Activated naive CD8-positive, alpha-beta T cell (primary cell): ENCODE data around the gene GATAD2B.

Experiments used
- H3K27ac Mint-ChIP-seq: one replicate; pipeline ENCODE4 v1.8.0; 2021; ENCODE audit warnings: mixed read lengths
- H3K27me3 Mint-ChIP-seq: one replicate; pipeline ENCODE4 v1.8.0; 2021; ENCODE audit warnings: mixed read lengths
- H3K36me3 Mint-ChIP-seq: one replicate; pipeline ENCODE4 v1.8.0; 2021; ENCODE audit warnings: mixed read lengths
- H3K4me1 Mint-ChIP-seq: one replicate; pipeline ENCODE4 v1.8.0; 2021; ENCODE audit warnings: low read depth, mixed read lengths
- H3K4me3 Mint-ChIP-seq: one replicate; pipeline ENCODE4 v1.8.0; 2021; ENCODE audit warnings: mild to moderate bottlenecking, mixed read lengths
- H3K9me3 Mint-ChIP-seq: one replicate; pipeline ENCODE4 v1.8.0; 2021; ENCODE audit warnings: low read depth, mixed read lengths

The GATAD2B gene

GRCh38 chr1:153942766-153943549, 20.2 kb upstream of the GATAD2B start:
- Mint-ChIP-seq H3K4me3 (peak overlapping the region; percentile 49), H3K4me1 (peaks cover 30% of the 10 kb centered on the region), H3K36me3 (no peaks in the 10 kb centered on the region), H3K27ac (peak overlapping the region; percentile 22), H3K27me3 (no peaks in the 10 kb centered on the region), H3K9me3 (no peaks in the 10 kb centered on the region)

- H3K4me1 Mint-ChIP-seq: peaks cover 28% of the 10 kb centered on the region
Observed at GRCh38 chr1:153941826-153942725, 19.3 kb upstream of the GATAD2B start.

GRCh38 chr1:153940756-153941155, 18.0 kb upstream of the GATAD2B start:
- Mint-ChIP-seq H3K4me3 (no peak overlapping the region), H3K36me3 (peaks cover 8% of the 10 kb centered on the region), H3K4me1 (peaks cover 25% of the 10 kb centered on the region), H3K27ac (no peak overlapping the region), H3K27me3 (no peaks in the 10 kb centered on the region), H3K9me3 (no peaks in the 10 kb centered on the region)

More at GRCh38 chr1:153941826-153942725, 19.3 kb upstream of the GATAD2B start:
- Mint-ChIP-seq H3K9me3 (no peaks in the 10 kb centered on the region), H3K27ac (no peak overlapping the region), H3K36me3 (peaks cover 3% of the 10 kb centered on the region), H3K27me3 (no peaks in the 10 kb centered on the region), H3K4me3 (no peak overlapping the region)

- Mint-ChIP-seq H3K9me3 (no peaks in the 10 kb centered on the region), H3K4me1 (peaks cover 21% of the 10 kb centered on the region), H3K4me3 (no peak overlapping the region), H3K27me3 (no peaks in the 10 kb centered on the region), H3K36me3 (peaks cover 8% of the 10 kb centered on the region), H3K27ac (peak overlapping the region; percentile 46)
Observed at GRCh38 chr1:153939476-153939875, 16.7 kb upstream of the GATAD2B start.

GRCh38 chr1:153938996-153939395, 16.2 kb upstream of the GATAD2B start:
- Mint-ChIP-seq H3K4me1 (peaks cover 17% of the 10 kb centered on the region), H3K27ac (peak overlapping the region; percentile 46), H3K36me3 (peaks cover 8% of the 10 kb centered on the region), H3K27me3 (no peaks in the 10 kb centered on the region), H3K4me3 (no peak overlapping the region), H3K9me3 (no peaks in the 10 kb centered on the region)

GRCh38 chr1:153937331-153937730, 14.6 kb upstream of the GATAD2B start:
- Mint-ChIP-seq H3K27ac (no peak overlapping the region), H3K27me3 (no peaks in the 10 kb centered on the region), H3K4me3 (no peak overlapping the region), H3K36me3 (peaks cover 8% of the 10 kb centered on the region), H3K9me3 (no peaks in the 10 kb centered on the region), H3K4me1 (peaks cover 6% of the 10 kb centered on the region)

- peaks cover 2% of the 10 kb centered on the region for H3K4me1 Mint-ChIP-seq
- H3K27ac Mint-ChIP-seq: peak overlapping the region; percentile 29
- H3K27me3 Mint-ChIP-seq: no peaks in the 10 kb centered on the region
- no peak overlapping the region for H3K4me3 Mint-ChIP-seq
- no peaks in the 10 kb centered on the region for H3K9me3 Mint-ChIP-seq
- peaks cover 8% of the 10 kb centered on the region for H3K36me3 Mint-ChIP-seq
Observed at GRCh38 chr1:153936011-153936802, 13.4 kb upstream of the GATAD2B start.

- Mint-ChIP-seq H3K27ac (peak overlapping the region; percentile 67), H3K4me3 (no peak overlapping the region), H3K4me1 (no peaks in the 10 kb centered on the region), H3K36me3 (peaks cover 8% of the 10 kb centered on the region), H3K27me3 (no peaks in the 10 kb centered on the region), H3K9me3 (no peaks in the 10 kb centered on the region)
Observed at GRCh38 chr1:153934746-153935145, 12.0 kb upstream of the GATAD2B start.

GRCh38 chr1:153933955-153934354, 11.2 kb upstream of the GATAD2B start:
- no peak overlapping the region for H3K27ac Mint-ChIP-seq
- H3K9me3 Mint-ChIP-seq: no peaks in the 10 kb centered on the region
- no peak overlapping the region for H3K4me3 Mint-ChIP-seq
- H3K27me3 Mint-ChIP-seq: no peaks in the 10 kb centered on the region
- H3K36me3 Mint-ChIP-seq: peaks cover 8% of the 10 kb centered on the region
- H3K4me1 Mint-ChIP-seq: peaks cover 2% of the 10 kb centered on the region

- no peak overlapping the region for H3K4me3 Mint-ChIP-seq
- H3K4me1 Mint-ChIP-seq: peaks cover 7% of the 10 kb centered on the region
- H3K36me3 Mint-ChIP-seq: peaks cover 8% of the 10 kb centered on the region
- H3K27me3 Mint-ChIP-seq: no peaks in the 10 kb centered on the region
- no peak overlapping the region for H3K27ac Mint-ChIP-seq
- H3K9me3 Mint-ChIP-seq: no peaks in the 10 kb centered on the region
Observed at GRCh38 chr1:153933430-153933829, 10.7 kb upstream of the GATAD2B start.

- no peak overlapping the region for H3K4me3 Mint-ChIP-seq
- peaks cover 12% of the 10 kb centered on the region for H3K4me1 Mint-ChIP-seq
- peaks cover 6% of the 10 kb centered on the region for H3K36me3 Mint-ChIP-seq
- no peak overlapping the region for H3K27ac Mint-ChIP-seq
- no peaks in the 10 kb centered on the region for H3K27me3 Mint-ChIP-seq
- H3K9me3 Mint-ChIP-seq: no peaks in the 10 kb centered on the region
Observed at GRCh38 chr1:153932156-153933131, 9.7 kb upstream of the GATAD2B start.

- H3K4me1 Mint-ChIP-seq: peaks cover 17% of the 10 kb centered on the region
- no peaks in the 10 kb centered on the region for H3K36me3 Mint-ChIP-seq
- no peaks in the 10 kb centered on the region for H3K9me3 Mint-ChIP-seq
- no peak overlapping the region for H3K27ac Mint-ChIP-seq
- no peaks in the 10 kb centered on the region for H3K27me3 Mint-ChIP-seq
- no peak overlapping the region for H3K4me3 Mint-ChIP-seq
Observed at GRCh38 chr1:153929981-153930948, 7.5 kb upstream of the GATAD2B start.

- H3K27ac Mint-ChIP-seq: no peak overlapping the region
- H3K4me3 Mint-ChIP-seq: no peak overlapping the region
- no peaks in the 10 kb centered on the region for H3K9me3 Mint-ChIP-seq
- no peaks in the 10 kb centered on the region for H3K36me3 Mint-ChIP-seq
- peaks cover 17% of the 10 kb centered on the region for H3K4me1 Mint-ChIP-seq
- no peaks in the 10 kb centered on the region for H3K27me3 Mint-ChIP-seq
Observed at GRCh38 chr1:153929426-153929825, 6.7 kb upstream of the GATAD2B start.
